ENCODE measurements around the gene HMCN1.

DNA sequence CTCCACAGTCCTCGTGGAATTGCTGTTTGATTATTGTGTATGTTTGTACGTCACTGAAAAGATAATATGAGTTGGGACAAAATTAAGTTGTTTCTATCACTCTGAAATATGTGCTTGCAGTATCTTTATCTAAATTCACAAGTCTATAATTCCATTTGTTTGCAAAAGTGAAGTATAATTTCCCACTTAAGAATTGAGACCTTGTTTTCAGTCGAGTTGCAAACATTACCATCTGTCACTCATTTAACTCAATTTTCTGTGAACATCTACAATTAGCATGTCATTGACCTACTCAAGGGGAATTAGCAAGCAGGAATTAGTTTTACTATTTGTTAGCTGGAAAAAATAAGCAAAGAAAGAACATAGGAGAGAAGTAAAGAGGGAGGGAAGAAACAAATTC lies 445.0 kb downstream of the HMCN1 start:
- TF ChIP-seq, protein P1, sequence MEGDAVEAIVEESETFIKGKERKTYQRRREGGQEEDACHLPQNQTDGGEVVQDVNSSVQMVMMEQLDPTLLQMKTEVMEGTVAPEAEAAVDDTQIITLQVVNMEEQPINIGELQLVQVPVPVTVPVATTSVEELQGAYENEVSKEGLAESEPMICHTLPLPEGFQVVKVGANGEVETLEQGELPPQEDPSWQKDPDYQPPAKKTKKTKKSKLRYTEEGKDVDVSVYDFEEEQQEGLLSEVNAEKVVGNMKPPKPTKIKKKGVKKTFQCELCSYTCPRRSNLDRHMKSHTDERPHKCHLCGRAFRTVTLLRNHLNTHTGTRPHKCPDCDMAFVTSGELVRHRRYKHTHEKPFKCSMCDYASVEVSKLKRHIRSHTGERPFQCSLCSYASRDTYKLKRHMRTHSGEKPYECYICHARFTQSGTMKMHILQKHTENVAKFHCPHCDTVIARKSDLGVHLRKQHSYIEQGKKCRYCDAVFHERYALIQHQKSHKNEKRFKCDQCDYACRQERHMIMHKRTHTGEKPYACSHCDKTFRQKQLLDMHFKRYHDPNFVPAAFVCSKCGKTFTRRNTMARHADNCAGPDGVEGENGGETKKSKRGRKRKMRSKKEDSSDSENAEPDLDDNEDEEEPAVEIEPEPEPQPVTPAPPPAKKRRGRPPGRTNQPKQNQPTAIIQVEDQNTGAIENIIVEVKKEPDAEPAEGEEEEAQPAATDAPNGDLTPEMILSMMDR (IDR thresholded peaks at IDR 0.05; ENCODE audit: poor library complexity, severe bottlenecking) = no peak
- TF ChIP-seq TAF1 (IDR thresholded peaks at IDR 0.05; ENCODE audit: low read depth) (no peak), EP300 (conservative IDR thresholded peaks at IDR 0.05; ENCODE audit: poor library complexity, severe bottlenecking) (no peak), SMC3 (conservative IDR thresholded peaks at IDR 0.05; ENCODE audit: poor library complexity) (no peak), POLR2AphosphoS5 (IDR thresholded peaks at IDR 0.05) (no peak)
- TF ChIP-seq, protein P2, sequence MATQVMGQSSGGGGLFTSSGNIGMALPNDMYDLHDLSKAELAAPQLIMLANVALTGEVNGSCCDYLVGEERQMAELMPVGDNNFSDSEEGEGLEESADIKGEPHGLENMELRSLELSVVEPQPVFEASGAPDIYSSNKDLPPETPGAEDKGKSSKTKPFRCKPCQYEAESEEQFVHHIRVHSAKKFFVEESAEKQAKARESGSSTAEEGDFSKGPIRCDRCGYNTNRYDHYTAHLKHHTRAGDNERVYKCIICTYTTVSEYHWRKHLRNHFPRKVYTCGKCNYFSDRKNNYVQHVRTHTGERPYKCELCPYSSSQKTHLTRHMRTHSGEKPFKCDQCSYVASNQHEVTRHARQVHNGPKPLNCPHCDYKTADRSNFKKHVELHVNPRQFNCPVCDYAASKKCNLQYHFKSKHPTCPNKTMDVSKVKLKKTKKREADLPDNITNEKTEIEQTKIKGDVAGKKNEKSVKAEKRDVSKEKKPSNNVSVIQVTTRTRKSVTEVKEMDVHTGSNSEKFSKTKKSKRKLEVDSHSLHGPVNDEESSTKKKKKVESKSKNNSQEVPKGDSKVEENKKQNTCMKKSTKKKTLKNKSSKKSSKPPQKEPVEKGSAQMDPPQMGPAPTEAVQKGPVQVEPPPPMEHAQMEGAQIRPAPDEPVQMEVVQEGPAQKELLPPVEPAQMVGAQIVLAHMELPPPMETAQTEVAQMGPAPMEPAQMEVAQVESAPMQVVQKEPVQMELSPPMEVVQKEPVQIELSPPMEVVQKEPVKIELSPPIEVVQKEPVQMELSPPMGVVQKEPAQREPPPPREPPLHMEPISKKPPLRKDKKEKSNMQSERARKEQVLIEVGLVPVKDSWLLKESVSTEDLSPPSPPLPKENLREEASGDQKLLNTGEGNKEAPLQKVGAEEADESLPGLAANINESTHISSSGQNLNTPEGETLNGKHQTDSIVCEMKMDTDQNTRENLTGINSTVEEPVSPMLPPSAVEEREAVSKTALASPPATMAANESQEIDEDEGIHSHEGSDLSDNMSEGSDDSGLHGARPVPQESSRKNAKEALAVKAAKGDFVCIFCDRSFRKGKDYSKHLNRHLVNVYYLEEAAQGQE (IDR thresholded peaks at IDR 0.05; ENCODE audit: borderline replicate concordance) = no peak
